K562 (cell line): Measurements from ENCODE around the gene UBE2D2. TPM values are rescaled to one million over a fixed set of nuclear protein-coding genes. Genes with fewer than 3 reads are reported as not detected.

Experiments
- ARID3A ChIP-seq: IDR thresholded peaks from 2 replicates; pipeline ENCODE4 v1.6.1; 2012; ENCODE audit warnings: low read depth, low read length, improper control_type of control experiment, borderline replicate concordance
- CBX2 ChIP-seq: fragments of 200-600 bp; sonication (generic); IDR thresholded peaks from one replicate; pipeline ENCODE4 v1.6.1; 2012; ENCODE audit warnings: mild to moderate bottlenecking, low read length, inconsistent platforms; ENCODE audit not compliant: insufficient read depth, poor library complexity, severe bottlenecking
- KDM4B ChIP-seq, 2 experiments: fragments of 450-650 bp in 1 of 2; sonication (generic) in 1 of 2; IDR thresholded peaks; 2 replicates each; pipeline ENCODE4 v1.6.1; 2016 to 2017; ENCODE audit warnings: borderline replicate concordance in 2 of 2, antibody characterized with exemption in 1 of 2, low read depth in 1 of 2, mild to moderate bottlenecking in 1 of 2
- NR2C2 ChIP-seq, 2 experiments: fragments of 200-800 bp in 1 of 2; sonication (Bioruptor generic) in 1 of 2; sonication (generic) in 1 of 2; formaldehyde crosslinking in 1 of 2; IDR thresholded peaks; 2 replicates each; pipeline versions ENCODE4 v1.6.1 to v1.8.0; 2016 to 2022; ENCODE audit warnings: mild to moderate bottlenecking in 1 of 2, missing compliant biosample characterization in 1 of 2, missing genetic modification characterization in 1 of 2, missing genetic modification reagents in 1 of 2
- RAD51 ChIP-seq: fragments of 450-650 bp; IDR thresholded peaks from 2 replicates; pipeline ENCODE4 v1.7.1; 2016; ENCODE audit warnings: low read depth, mild to moderate bottlenecking, borderline replicate concordance
- RBM25 ChIP-seq: fragments of 200-400 bp; formaldehyde crosslinking; IDR thresholded peaks from 2 replicates; pipeline ENCODE4 v1.6.1; 2018; ENCODE audit warnings: low read length, low read depth, moderate library complexity; ENCODE audit not compliant: severe bottlenecking
- SP2 ChIP-seq: IDR thresholded peaks from 2 replicates; pipeline ENCODE4 v1.6.1; 2011; ENCODE audit warnings: mild to moderate bottlenecking, low read depth, low read length, moderate library complexity; ENCODE audit not compliant: poor library complexity, severe bottlenecking; ENCODE audit errors: extremely low read depth
- SUPT5H ChIP-seq: fragments of 450-650 bp; IDR thresholded peaks from 2 replicates; pipeline ENCODE4 v1.6.1; 2016
- TFAP4 ChIP-seq: sonication (generic); formaldehyde crosslinking; IDR thresholded peaks from 2 replicates; pipeline ENCODE4 v1.8.0; 2022; ENCODE audit warnings: missing genetic modification reagents, mild to moderate bottlenecking, moderate library complexity, borderline replicate concordance
- UBTF ChIP-seq, 2 experiments: IDR thresholded peaks; 2 replicates each; pipeline ENCODE4 v1.6.1; 2012; ENCODE audit warnings: improper control_type of control experiment in 2 of 2, low read depth in 2 of 2, low read length in 2 of 2, borderline replicate concordance in 1 of 2
- ZEB2 ChIP-seq: fragments of 450-650 bp; IDR thresholded peaks from 2 replicates; pipeline ENCODE4 v1.6.1; 2016
- ZKSCAN1 ChIP-seq: fragments of 150-350 bp; IDR thresholded peaks from 2 replicates; pipeline ENCODE4 v1.6.1; 2016; ENCODE audit warnings: low read depth, low read length
- ZNF134 ChIP-seq: fragments of 250-450 bp; sonication (Bioruptor Pico); conservative IDR thresholded peaks from 2 replicates; pipeline ENCODE4 v1.4.0; 2020
- ZNF41 ChIP-seq: fragments of 250-450 bp; sonication (Bioruptor Pico); conservative IDR thresholded peaks from 2 replicates; pipeline ENCODE4 v1.4.0; 2020; ENCODE audit warnings: mild to moderate bottlenecking
- polyA plus RNA-seq, 8 experiments: library from polyadenylated mRNA; depleted of rRNA in 4 of 8; stranded (reverse) in 5 of 8; unstranded in 3 of 8; fragments of >200 nt; fragmentation: Nextera tagmentation in 2 of 8; fragmentation: Illumina TruSeq in 1 of 8; extraction: Ambion mirVana in 2 of 8; extraction: Trizol in 1 of 8; gene quantifications; 2 replicates each; pipeline versions ENCODE4 v1.2.1 to v1.2.3, GENCODE V29; 2011 to 2014; ENCODE audit warnings: inconsistent platforms in 1 of 8, missing spikeins in 1 of 8
- total RNA-seq, 7 experiments: library from RNA; depleted of rRNA in 6 of 7; stranded (reverse); fragments of >200 nt in 6 of 7; fragmentation: Illumina TruSeq in 2 of 7; extraction: Trizol in 2 of 7; gene quantifications; 2 replicates each; pipeline versions ENCODE4 v1.2.1 to v1.2.3, GENCODE V29; 2011 to 2021; ENCODE audit warnings: low replicate concordance in 1 of 7
- TF ChIP-seq, protein P1 (sequence below): sonication (generic); formaldehyde crosslinking; IDR thresholded peaks from 2 replicates; pipeline ENCODE4 v1.8.0; 2023; ENCODE audit warnings: missing genetic modification reagents, mild to moderate bottlenecking, borderline replicate concordance

UBE2D2 gene
- total and polyA plus RNA-seq, 9 of the 15 experiments (the other 6 are each of a cell fraction or from before 2014, with no cell fraction given): 53.6 to 198 (median 122) TPM

GRCh38 chr5:139669662-139670368 is 108.7 kb downstream of the UBE2D2 start (continued):
- TF ChIP-seq ARID3A (no peak), NR2C2 (CRISPR knock-in tag; IDR thresholded peaks at IDR 0.05) (no peak), NR2C2 (tag; IDR thresholded peaks at IDR 0.05) (peak; percentile 89), RBM25 (no peak), SP2 (no peak), SUPT5H (peak; percentile 56), CBX2 (no peak), KDM4B (IDR thresholded peaks at IDR 0.05; ENCODE audit: borderline replicate concordance in 2 of 2, low read depth in 1 of 2) (peak in 1 of 2 experiments; percentile 85; a peak in 2 of 4 replicates), ZNF134 (CRISPR knock-in tag) (no peak), ZNF41 (CRISPR knock-in tag) (no peak; the same call in 1 of the 2 replicates), ZEB2 (no peak), RAD51 (0 out of 2 replicates have a peak, but pooled peaks have one; percentile 32), TFAP4 (CRISPR knock-in tag) (peak; percentile 100), ZKSCAN1 (peak; percentile 82; the same call in 1 of the 2 replicates), UBTF (IDR thresholded peaks at IDR 0.05; ENCODE audit: borderline replicate concordance in 1 of 2, low read depth in 2 of 2, low read length in 2 of 2) (peak; percentile 51 to 96; a peak in 2 of 4 replicates)
- TF ChIP-seq, protein P1, sequence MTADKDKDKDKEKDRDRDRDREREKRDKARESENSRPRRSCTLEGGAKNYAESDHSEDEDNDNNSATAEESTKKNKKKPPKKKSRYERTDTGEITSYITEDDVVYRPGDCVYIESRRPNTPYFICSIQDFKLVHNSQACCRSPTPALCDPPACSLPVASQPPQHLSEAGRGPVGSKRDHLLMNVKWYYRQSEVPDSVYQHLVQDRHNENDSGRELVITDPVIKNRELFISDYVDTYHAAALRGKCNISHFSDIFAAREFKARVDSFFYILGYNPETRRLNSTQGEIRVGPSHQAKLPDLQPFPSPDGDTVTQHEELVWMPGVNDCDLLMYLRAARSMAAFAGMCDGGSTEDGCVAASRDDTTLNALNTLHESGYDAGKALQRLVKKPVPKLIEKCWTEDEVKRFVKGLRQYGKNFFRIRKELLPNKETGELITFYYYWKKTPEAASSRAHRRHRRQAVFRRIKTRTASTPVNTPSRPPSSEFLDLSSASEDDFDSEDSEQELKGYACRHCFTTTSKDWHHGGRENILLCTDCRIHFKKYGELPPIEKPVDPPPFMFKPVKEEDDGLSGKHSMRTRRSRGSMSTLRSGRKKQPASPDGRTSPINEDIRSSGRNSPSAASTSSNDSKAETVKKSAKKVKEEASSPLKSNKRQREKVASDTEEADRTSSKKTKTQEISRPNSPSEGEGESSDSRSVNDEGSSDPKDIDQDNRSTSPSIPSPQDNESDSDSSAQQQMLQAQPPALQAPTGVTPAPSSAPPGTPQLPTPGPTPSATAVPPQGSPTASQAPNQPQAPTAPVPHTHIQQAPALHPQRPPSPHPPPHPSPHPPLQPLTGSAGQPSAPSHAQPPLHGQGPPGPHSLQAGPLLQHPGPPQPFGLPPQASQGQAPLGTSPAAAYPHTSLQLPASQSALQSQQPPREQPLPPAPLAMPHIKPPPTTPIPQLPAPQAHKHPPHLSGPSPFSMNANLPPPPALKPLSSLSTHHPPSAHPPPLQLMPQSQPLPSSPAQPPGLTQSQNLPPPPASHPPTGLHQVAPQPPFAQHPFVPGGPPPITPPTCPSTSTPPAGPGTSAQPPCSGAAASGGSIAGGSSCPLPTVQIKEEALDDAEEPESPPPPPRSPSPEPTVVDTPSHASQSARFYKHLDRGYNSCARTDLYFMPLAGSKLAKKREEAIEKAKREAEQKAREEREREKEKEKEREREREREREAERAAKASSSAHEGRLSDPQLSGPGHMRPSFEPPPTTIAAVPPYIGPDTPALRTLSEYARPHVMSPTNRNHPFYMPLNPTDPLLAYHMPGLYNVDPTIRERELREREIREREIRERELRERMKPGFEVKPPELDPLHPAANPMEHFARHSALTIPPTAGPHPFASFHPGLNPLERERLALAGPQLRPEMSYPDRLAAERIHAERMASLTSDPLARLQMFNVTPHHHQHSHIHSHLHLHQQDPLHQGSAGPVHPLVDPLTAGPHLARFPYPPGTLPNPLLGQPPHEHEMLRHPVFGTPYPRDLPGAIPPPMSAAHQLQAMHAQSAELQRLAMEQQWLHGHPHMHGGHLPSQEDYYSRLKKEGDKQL (CRISPR knock-in tag): no peak
